GM21423 (cell line): Measurements from ENCODE around the gene TRPV6.

ENCODE experiments used
- ATAC-seq: cut with Tn5 transposase; IDR thresholded peaks from one replicate; pipeline ENCODE4 v1.9.1; 2021; ENCODE audit warnings: mild to moderate bottlenecking, moderate library complexity; ENCODE audit not compliant: unreplicated experiment

Gene TRPV6

GRCh38 chr7:142885311-142886230 lies at the start of gene TRPV6:
Gene TRPV6, minus strand, starts transcription at chr7:142885745.
- no peak for ATAC-seq

- no peak for ATAC-seq
These were observed 48.5 kb upstream of the TRPV6 start for GRCh38 chr7:142934056-142934455.

DNA sequence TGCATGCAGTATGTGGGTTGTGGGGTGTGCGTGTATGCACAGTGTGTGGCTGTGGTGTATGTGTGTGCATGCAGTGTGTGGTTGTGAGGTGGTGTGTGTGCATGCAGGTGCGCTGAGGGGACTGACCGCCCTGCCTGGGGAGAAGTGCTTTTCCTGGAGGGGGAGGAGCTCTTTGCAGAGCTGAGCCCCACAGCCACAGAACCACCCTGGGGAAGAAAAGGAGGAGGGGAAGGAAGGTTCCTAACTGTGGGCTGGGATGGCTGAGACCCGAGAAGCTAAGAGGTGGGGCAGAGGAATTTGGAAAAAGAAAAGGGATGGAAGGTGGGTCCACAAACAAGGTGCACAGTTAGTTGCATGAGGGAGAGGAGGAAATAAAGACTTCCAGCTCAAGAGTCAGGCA lies 48.1 kb upstream of the TRPV6 start, which contains the start of gene TRPV5:
TSS of gene TRPV5 (minus strand) at position 123 of the 400 bp plus-strand sequence. CDS start 287 bp downstream, outside the sequence.
- no peak for ATAC-seq

DNA sequence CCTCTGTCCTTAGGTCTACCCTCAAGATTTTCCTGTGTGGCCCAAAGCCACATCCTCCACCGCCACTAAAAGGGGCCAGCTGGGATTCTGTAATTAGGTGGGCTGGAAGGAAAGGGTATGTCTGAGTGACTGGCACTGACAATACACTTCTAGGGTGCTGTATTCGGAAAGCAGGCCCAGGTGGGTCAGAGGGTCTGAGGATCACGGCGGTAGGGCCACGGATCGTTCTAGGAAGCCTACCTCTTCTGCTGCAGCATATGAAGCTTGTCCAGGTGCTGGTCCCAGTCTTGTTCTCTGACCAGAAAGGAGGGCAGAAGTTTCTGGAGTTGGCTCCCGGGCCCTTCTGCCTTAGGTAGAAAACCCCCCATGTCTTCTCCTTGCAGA lies 47.5 kb upstream of the TRPV6 start:
- ATAC-seq: no peak

GRCh38 chr7:142932386-142933091 lies 47.0 kb upstream of the TRPV6 start:
- ATAC-seq: no peak

- ATAC-seq: no peak
These were observed 44.7 kb upstream of the TRPV6 start for GRCh38 chr7:142930126-142930730.

GRCh38 chr7:142927949-142928348 lies 42.4 kb upstream of the TRPV6 start:
- no peak for ATAC-seq

GRCh38 chr7:142927085-142927745 lies 41.7 kb upstream of the TRPV6 start:
- ATAC-seq: no peak

DNA sequence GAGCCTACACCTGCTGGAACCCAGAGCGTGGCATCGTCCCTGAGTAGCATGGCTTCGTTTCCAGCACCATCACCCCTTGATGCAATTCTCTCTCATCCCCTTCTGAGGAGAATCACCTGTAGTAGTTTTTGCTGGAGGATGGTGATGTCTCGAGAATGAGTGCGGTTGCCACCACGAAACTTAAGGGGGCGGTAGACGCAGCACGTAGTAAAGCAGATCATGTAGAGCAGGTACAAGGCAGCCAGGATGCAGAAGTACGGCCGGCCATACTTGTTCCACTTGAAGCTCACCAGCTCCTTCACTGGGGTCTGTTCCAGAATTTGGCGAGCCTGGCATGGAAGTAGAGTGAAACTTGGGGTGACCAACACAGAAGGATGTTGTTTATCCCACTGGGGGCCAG lies 39.9 kb upstream of the TRPV6 start:
- ATAC-seq: no peak

DNA sequence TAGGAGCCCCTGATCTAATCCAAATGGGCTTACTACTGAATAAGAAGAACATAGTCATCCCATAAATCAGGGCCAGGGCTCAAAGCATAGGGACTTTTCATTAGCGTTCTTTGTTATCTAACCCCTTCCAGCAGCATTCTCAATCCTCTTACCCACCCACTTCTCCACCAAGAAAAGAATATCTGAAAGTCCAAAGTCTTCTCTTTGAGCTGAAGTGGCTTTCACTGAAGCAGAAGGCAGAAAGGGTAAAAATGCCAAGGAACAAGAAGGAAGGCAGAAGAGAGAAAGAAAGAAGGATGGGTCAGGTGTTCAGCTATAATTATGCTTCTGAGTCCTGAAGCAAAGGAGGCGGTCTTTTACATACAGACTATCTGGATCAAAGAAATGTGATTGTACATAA lies 37.8 kb upstream of the TRPV6 start:
- no peak for ATAC-seq

GRCh38 chr7:142919656-142920055 lies 34.1 kb upstream of the TRPV6 start:
- ATAC-seq: no peak

DNA sequence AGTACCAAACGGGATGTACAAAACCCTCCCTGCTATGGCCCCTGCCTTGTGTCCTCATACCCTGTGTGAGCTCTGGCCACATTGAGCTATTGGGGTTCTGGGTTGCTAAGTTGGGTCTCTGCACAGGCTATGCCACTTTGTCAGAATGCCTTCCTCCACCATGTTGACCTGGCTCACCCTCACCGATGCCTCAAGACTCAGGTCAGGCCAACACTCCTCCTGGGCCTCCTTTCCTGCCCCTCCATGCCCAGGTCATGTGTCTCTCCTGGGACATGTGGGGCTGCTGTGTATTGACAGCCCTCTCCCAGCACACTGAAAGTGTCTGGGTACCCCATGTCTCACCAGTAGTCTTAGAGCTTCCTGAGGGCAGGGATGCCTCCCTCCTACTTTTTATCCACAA lies 33.4 kb upstream of the TRPV6 start:
- no peak for ATAC-seq

- ATAC-seq: no peak
These were observed 31.9 kb upstream of the TRPV6 start for GRCh38 chr7:142917447-142917846.

DNA sequence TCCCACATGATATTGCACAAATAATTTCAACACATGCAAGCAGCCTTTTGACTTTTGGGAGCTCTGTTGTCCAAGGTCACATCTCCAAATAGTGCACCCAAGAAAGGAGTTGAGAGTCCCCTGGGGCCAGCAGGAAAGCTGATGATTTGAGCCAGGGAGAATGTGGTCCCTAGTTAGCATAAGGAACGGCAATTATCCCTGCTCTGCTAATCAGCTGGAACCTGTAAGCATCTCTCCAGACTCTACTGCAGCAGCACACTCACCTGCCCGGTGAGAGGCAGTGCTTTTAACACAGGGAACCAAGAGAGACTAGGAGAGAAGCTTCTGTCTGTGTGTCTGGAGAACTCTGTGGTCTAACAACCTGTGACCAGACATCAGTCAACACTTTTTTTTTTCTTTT lies 31.0 kb upstream of the TRPV6 start:
- ATAC-seq: no peak

DNA sequence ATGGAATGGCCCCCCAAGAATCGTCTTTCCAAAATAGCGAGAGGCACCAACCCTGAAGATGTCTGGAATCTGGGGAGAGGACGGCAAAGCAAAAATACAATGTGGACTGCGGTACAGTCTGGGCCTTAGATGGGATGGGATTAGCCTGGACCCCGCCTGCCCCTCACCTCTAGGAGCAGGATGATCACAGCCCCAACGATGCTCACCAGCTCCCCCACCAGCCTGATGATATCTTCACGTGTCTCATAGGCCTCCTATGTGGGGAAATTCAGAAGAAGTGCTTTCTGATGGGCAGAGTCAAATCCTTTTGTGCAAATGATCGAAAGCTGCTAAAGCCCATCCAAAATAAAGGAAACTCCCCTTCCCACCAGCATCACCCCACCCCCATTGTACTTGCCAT lies 29.8 kb upstream of the TRPV6 start:
- ATAC-seq: no peak

DNA sequence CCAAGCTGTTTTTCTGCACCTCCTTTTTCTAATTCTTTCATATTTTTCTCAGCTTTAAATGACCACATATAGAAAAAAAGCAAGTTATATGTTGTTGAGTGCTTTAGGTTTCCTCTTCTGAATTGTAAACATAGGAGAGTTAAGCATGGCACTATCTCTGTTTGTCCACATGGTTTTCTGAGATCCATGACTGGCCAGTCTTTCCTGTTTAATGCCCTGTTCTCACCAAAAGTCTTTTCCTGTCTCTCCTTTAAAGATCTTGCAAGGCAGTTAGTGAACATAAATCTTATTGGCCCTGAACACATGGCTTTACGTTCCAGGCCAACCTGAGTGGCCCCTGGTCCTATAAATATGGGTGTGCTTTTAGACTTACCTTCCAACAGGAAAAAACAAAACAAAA lies 28.6 kb upstream of the TRPV6 start:
- no peak for ATAC-seq

- no peak for ATAC-seq
These were observed 28.0 kb upstream of the TRPV6 start for GRCh38 chr7:142913566-142913965.

GRCh38 chr7:142913051-142913450 lies 27.5 kb upstream of the TRPV6 start:
- ATAC-seq: no peak

DNA sequence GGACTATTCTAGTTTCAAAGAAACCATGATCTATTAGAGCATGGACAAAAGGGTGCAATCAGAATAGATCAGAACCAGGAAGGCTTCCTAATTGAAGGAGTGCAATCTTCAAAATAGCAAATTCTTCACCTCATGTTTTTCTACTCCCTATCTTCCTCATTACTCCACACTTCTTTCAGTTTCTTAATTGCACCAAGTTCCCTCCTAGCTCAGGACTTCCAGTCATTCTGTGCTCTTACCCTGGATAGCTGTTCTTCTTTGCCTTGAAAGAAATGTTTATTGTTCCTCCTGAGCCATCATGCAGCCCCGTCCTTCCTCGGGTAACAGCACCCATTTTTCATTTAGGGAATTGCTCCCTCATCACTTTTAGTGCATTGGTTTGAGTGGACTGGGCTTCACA lies 24.9 kb upstream of the TRPV6 start:
- ATAC-seq: no peak

DNA sequence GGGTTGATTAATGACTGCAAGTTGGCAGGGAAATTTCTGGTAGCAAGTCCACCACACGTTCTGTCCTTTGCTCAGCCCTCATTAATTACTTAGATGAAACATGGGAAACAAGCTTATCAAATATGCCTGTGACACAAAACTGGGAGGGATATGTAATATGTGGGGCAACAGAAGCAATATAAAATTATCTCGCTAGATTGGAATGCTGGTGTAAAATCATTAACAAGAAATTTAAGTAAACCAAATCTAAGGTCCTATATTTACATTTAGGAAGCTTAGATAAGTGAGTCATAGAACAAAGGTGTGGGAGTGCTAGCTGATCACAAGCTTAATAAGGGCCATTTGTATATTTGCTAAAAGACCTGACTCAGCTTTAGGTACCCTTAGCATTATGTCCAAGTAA lies 24.5 kb upstream of the TRPV6 start:
- ATAC-seq: no peak
